MM.1S (cell line): ENCODE data around the gene WNT10A.

ENCODE experiments used
- DNase-seq: peaks from one replicate; pipeline ENCODE4 v3.0.0-alpha.2; 2015
- H2AFZ ChIP-seq: fragments of 300-600 bp; sonication (generic); 2 replicates; pipeline ENCODE4 v1.6.0; 2016; ENCODE audit warnings: antibody characterized with exemption, low read length
- H3F3A ChIP-seq: fragments of 300-600 bp; sonication (generic); 2 replicates; pipeline ENCODE4 v1.6.1; 2016; ENCODE audit warnings: mild to moderate bottlenecking, antibody characterized with exemption, low read length, moderate library complexity, mixed read lengths; ENCODE audit not compliant: insufficient read depth
- H3K27ac ChIP-seq: fragments of 300-600 bp; sonication (generic); 2 replicates; pipeline ENCODE4 v1.5.1; 2016; ENCODE audit warnings: mild to moderate bottlenecking, low read length
- H3K27me3 ChIP-seq: fragments of 300-600 bp; sonication (generic); replicated peaks from 2 replicates; pipeline ENCODE4 v1.6.0; 2016; ENCODE audit warnings: low read length; ENCODE audit not compliant: insufficient read depth
- H3K36me3 ChIP-seq: fragments of 300-600 bp; sonication (generic); replicated peaks from 2 replicates; pipeline ENCODE4 v1.6.1; 2016; ENCODE audit warnings: mild to moderate bottlenecking, low read length, mixed read lengths; ENCODE audit not compliant: insufficient read depth
- H3K4me1 ChIP-seq: fragments of 300-600 bp; sonication (generic); 2 replicates; pipeline ENCODE4 v1.6.1; 2016; ENCODE audit warnings: low read length, mixed read lengths
- H3K4me2 ChIP-seq: fragments of 300-600 bp; sonication (generic); 2 replicates; pipeline ENCODE4 v1.6.0; 2016; ENCODE audit warnings: low read depth, low read length
- H3K4me3 ChIP-seq: fragments of 300-600 bp; sonication (generic); 2 replicates; pipeline ENCODE4 v1.5.1; 2016; ENCODE audit warnings: low read length, mixed read lengths
- H3K79me2 ChIP-seq: fragments of 300-600 bp; sonication (generic); 2 replicates; pipeline ENCODE4 v1.6.1; 2016; ENCODE audit warnings: mixed run types, low read length, mixed read lengths
- H3K9ac ChIP-seq: fragments of 300-600 bp; sonication (generic); 2 replicates; pipeline ENCODE4 v1.6.1; 2016; ENCODE audit warnings: low read length, mixed read lengths
- H3K9me2 ChIP-seq: fragments of 300-600 bp; sonication (generic); replicated peaks from 2 replicates; pipeline ENCODE4 v1.6.1; 2016; ENCODE audit warnings: mild to moderate bottlenecking, low read length, mixed read lengths; ENCODE audit not compliant: insufficient read depth
- H3K9me3 ChIP-seq: fragments of 300-600 bp; sonication (generic); replicated peaks from 2 replicates; pipeline ENCODE4 v1.6.1; 2016; ENCODE audit warnings: mild to moderate bottlenecking, low read length, mixed read lengths; ENCODE audit not compliant: insufficient read depth
- H4K20me1 ChIP-seq: fragments of 300-600 bp; sonication (generic); 2 replicates; pipeline ENCODE4 v1.6.1; 2016; ENCODE audit warnings: mild to moderate bottlenecking, low read length, moderate library complexity, mixed read lengths; ENCODE audit not compliant: insufficient read depth
- EZH2 ChIP-seq: fragments of 300-600 bp; sonication (generic); optimal IDR thresholded peaks from 2 replicates; pipeline ENCODE3; 2017; ENCODE audit warnings: low read depth, mild to moderate bottlenecking, antibody characterized with exemption, low read length, mixed read lengths
- EZH2phosphoT487 ChIP-seq: fragments of 300-600 bp; sonication (generic); IDR thresholded peaks from 2 replicates; pipeline ENCODE4 v1.6.1; 2018; ENCODE audit warnings: antibody characterized with exemption, low read length
- TF ChIP-seq, protein P1 (sequence below): fragments of 300-600 bp; sonication (generic); IDR thresholded peaks from 2 replicates; pipeline ENCODE4 v1.5.1; 2016; ENCODE audit warnings: antibody characterized with exemption, low read length, mixed read lengths

The WNT10A gene

DNA sequence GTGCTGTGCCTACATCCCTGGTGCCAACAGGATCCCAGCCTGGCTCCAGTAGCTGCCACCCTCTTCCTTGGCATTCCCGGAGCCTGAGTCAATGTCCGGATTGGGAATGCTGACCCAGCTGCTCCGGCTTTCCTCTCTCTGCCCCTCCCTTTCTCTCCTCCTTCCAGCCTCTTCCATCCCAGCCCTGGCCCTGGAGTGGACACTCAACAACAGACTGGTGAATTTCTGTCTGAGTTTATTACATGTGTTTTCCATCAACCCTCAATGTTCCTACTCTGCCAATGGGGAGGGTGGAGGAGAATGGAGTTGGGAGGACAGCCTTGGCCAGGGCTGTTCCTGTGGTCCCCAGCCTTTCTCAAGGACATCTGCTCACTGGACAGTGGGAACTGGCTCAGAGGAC is 48.1 kb upstream of the WNT10A start:
- H3K27ac ChIP-seq = no peak overlapping the region
- no peaks in the 10 kb centered on the region for H3F3A ChIP-seq
- no peak overlapping the region for H2AFZ ChIP-seq
- no peaks in the 10 kb centered on the region for H4K20me1 ChIP-seq
- H3K79me2 ChIP-seq = no peaks in the 10 kb centered on the region
- no peaks in the 10 kb centered on the region for H3K4me1 ChIP-seq
- H3K27me3 ChIP-seq = no peaks in the 10 kb centered on the region
- H3K9ac ChIP-seq = no peak overlapping the region
- no peak overlapping the region for H3K4me2 ChIP-seq
- DNase-seq = no peak
- H3K9me2 ChIP-seq = no peaks in the 10 kb centered on the region
- no peaks in the 10 kb centered on the region for H3K36me3 ChIP-seq
- TF ChIP-seq, protein P1, sequence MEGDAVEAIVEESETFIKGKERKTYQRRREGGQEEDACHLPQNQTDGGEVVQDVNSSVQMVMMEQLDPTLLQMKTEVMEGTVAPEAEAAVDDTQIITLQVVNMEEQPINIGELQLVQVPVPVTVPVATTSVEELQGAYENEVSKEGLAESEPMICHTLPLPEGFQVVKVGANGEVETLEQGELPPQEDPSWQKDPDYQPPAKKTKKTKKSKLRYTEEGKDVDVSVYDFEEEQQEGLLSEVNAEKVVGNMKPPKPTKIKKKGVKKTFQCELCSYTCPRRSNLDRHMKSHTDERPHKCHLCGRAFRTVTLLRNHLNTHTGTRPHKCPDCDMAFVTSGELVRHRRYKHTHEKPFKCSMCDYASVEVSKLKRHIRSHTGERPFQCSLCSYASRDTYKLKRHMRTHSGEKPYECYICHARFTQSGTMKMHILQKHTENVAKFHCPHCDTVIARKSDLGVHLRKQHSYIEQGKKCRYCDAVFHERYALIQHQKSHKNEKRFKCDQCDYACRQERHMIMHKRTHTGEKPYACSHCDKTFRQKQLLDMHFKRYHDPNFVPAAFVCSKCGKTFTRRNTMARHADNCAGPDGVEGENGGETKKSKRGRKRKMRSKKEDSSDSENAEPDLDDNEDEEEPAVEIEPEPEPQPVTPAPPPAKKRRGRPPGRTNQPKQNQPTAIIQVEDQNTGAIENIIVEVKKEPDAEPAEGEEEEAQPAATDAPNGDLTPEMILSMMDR = no peak
- TF ChIP-seq EZH2 (no peak), EZH2phosphoT487 (no peak)
- no peaks in the 10 kb centered on the region for H3K9me3 ChIP-seq
- no peak overlapping the region for H3K4me3 ChIP-seq

DNA sequence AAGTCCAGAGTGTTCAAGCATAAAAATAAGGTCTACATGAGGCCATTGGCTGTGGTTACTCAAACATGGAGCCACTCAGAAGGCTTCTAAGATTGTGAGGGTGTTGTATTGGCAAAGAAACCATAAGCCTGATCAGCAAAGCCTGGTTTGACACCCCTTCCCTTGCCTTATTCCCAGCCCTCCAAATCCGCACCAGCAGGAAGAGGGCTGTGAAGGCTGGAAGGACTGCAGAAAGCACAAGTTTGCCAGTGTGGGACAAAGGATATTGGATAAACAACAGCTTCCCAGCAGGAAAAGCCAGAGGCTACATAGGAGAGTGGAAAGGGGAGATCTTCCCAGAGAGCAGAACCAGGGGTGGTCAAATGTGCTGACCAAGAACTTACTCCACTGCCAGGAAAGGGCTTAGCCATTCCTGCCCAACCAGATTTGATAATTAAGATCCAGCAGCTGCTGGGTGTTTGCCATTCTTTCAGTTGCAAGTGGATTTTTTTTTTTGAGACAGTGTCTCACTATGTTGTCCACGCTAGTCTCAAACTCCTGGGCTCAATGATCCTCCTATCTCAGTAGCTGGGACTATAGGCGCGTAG is 47.5 kb upstream of the WNT10A start:
- Histone ChIP-seq H3K4me2 (no peak overlapping the region), H3K4me3 (no peak overlapping the region), H3K27ac (no peak overlapping the region), H3F3A (no peaks in the 10 kb centered on the region), H3K9me3 (no peaks in the 10 kb centered on the region), H4K20me1 (no peaks in the 10 kb centered on the region), H3K9ac (no peak overlapping the region), H3K9me2 (no peaks in the 10 kb centered on the region), H3K27me3 (no peaks in the 10 kb centered on the region), H3K79me2 (no peaks in the 10 kb centered on the region), H2AFZ (no peak overlapping the region), H3K36me3 (no peaks in the 10 kb centered on the region), H3K4me1 (no peaks in the 10 kb centered on the region)
- TF ChIP-seq, protein P1 = no peak
- TF ChIP-seq EZH2phosphoT487 (no peak), EZH2 (no peak)
- no peak for DNase-seq

DNA sequence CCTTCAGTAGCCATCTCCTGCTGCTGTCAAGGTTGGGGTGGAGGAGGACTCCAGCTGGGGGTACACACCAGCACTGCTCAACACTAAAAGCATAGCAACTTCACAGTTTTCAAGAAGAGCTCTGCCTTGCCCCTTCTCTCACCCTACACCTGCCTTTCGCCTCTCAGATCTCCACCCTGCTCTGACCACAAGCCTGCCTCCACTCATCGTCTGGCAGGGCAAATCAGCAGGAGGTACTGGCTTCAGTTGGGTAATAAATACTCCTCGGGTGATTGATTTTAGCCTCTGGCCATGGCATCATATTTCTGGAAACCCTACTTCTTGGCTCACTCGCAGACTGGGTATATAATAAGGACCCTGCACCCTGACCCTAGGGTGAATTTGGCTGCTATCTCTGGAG is 46.0 kb upstream of the WNT10A start:
- no peak overlapping the region for H3K9ac ChIP-seq
- DNase-seq = no peak
- H3K9me2 ChIP-seq = no peaks in the 10 kb centered on the region
- H3K27me3 ChIP-seq = no peaks in the 10 kb centered on the region
- H3K79me2 ChIP-seq = no peaks in the 10 kb centered on the region
- no peaks in the 10 kb centered on the region for H3K36me3 ChIP-seq
- TF ChIP-seq, protein P1 = no peak
- TF ChIP-seq EZH2phosphoT487 (no peak), EZH2 (no peak)
- no peaks in the 10 kb centered on the region for H3K9me3 ChIP-seq
- no peaks in the 10 kb centered on the region for H3K4me1 ChIP-seq
- H3K4me2 ChIP-seq = no peak overlapping the region
- no peak overlapping the region for H3K27ac ChIP-seq
- no peak overlapping the region for H2AFZ ChIP-seq
- H4K20me1 ChIP-seq = no peaks in the 10 kb centered on the region
- H3F3A ChIP-seq = no peaks in the 10 kb centered on the region
- no peak overlapping the region for H3K4me3 ChIP-seq
